HepG2 (cell line): Measurements from ENCODE around the gene GSTP1. TPM values are rescaled to one million over a fixed set of nuclear protein-coding genes. Genes with fewer than 3 reads are reported as not detected.
A peak's percentile ranks its signal among the peaks of the same experiment; 100 is the strongest.

Source experiments
- ATF1 ChIP-seq: IDR thresholded peaks from 2 replicates; pipeline ENCODE4 v1.6.1; 2016; ENCODE audit warnings: mild to moderate bottlenecking, control low read depth
- FOSL1 ChIP-seq: sonication (generic); formaldehyde crosslinking; IDR thresholded peaks from 2 replicates; pipeline ENCODE4 v1.9.0; 2021; ENCODE audit warnings: missing genetic modification reagents, borderline replicate concordance
- JUND ChIP-seq: sonication (generic); formaldehyde crosslinking; IDR thresholded peaks from 2 replicates; pipeline ENCODE4 v1.8.0; 2022; ENCODE audit warnings: mild to moderate bottlenecking, missing genetic modification reagents
- NFE2 ChIP-seq: sonication (generic); formaldehyde crosslinking; IDR thresholded peaks from 2 replicates; pipeline ENCODE4 v1.4.0; 2020; ENCODE audit warnings: missing genetic modification reagents
- RBFOX2 ChIP-seq: fragments of 200-400 bp; formaldehyde crosslinking; IDR thresholded peaks from 2 replicates; pipeline ENCODE4 v1.6.1; 2017; ENCODE audit warnings: low read depth, mild to moderate bottlenecking, low read length
- RXRB ChIP-seq: IDR thresholded peaks from 2 replicates; pipeline ENCODE4 v1.6.1; 2016; ENCODE audit warnings: borderline replicate concordance, missing genetic modification reagents, missing compliant biosample characterization
- SMAD1 ChIP-seq: sonication (generic); formaldehyde crosslinking; IDR thresholded peaks from 2 replicates; pipeline ENCODE4 v1.4.0; 2020; ENCODE audit warnings: missing genetic modification reagents, low read depth, mild to moderate bottlenecking, borderline replicate concordance
- TAF15 ChIP-seq: fragments of 200-400 bp; formaldehyde crosslinking; IDR thresholded peaks from one replicate; pipeline ENCODE4 v1.6.1; 2018; ENCODE audit warnings: mild to moderate bottlenecking, low read depth, low read length; ENCODE audit not compliant: poor library complexity, severe bottlenecking
- ZFY ChIP-seq: sonication (generic); formaldehyde crosslinking; IDR thresholded peaks from 2 replicates; pipeline ENCODE4 v1.4.0; 2020; ENCODE audit warnings: missing genetic modification reagents
- ZMYM2 ChIP-seq: sonication (generic); formaldehyde crosslinking; IDR thresholded peaks from 2 replicates; pipeline ENCODE4 v1.8.0; 2022; ENCODE audit warnings: mild to moderate bottlenecking, missing genetic modification reagents
- ZNF180 ChIP-seq: sonication (generic); formaldehyde crosslinking; IDR thresholded peaks from 2 replicates; pipeline ENCODE4 v1.4.0; 2020; ENCODE audit warnings: low read depth, missing genetic modification reagents, borderline replicate concordance
- ZNF383 ChIP-seq: sonication (generic); formaldehyde crosslinking; IDR thresholded peaks from 2 replicates; pipeline ENCODE4 v1.4.0; 2020; ENCODE audit warnings: missing genetic modification reagents, mild to moderate bottlenecking, borderline replicate concordance
- ZNF547 ChIP-seq: sonication (generic); formaldehyde crosslinking; IDR thresholded peaks from 2 replicates; pipeline ENCODE4 v1.5.1; 2020; ENCODE audit warnings: mild to moderate bottlenecking, missing genetic modification reagents
- polyA plus RNA-seq, 8 experiments: library from polyadenylated mRNA; depleted of rRNA in 3 of 8; stranded (reverse) in 7 of 8; unstranded in 1 of 8; fragments of >200 nt; fragmentation: Illumina TruSeq in 4 of 8; extraction: Trizol in 4 of 8; gene quantifications; 2 replicates each; pipeline versions ENCODE4 v1.2.1 to v1.2.3, GENCODE V29; 2011 to 2016; ENCODE audit warnings: low read depth in 4 of 8, missing spikeins in 1 of 8, mixed read lengths in 1 of 8; ENCODE audit not compliant: insufficient read depth in 1 of 8
- total RNA-seq, 5 experiments: library from RNA; depleted of rRNA; stranded (reverse); fragments of >200 nt; fragmentation: Illumina TruSeq; extraction: Trizol; gene quantifications; 2 replicates each; pipeline ENCODE4 v1.2.3, GENCODE V29; 2016; ENCODE audit warnings: low read depth in 1 of 5
- TF ChIP-seq, protein P1 (sequence below): sonication (generic); formaldehyde crosslinking; IDR thresholded peaks from 2 replicates; pipeline ENCODE4 v1.5.1; 2020; ENCODE audit warnings: missing genetic modification reagents, mild to moderate bottlenecking, borderline replicate concordance
- TF ChIP-seq, protein P2 (sequence below): sonication (generic); formaldehyde crosslinking; IDR thresholded peaks from 2 replicates; pipeline ENCODE4 v1.4.0; 2020; ENCODE audit warnings: missing genetic modification reagents
- TF ChIP-seq, protein P3 (sequence below): sonication (generic); formaldehyde crosslinking; IDR thresholded peaks from 2 replicates; pipeline ENCODE4 v1.9.0; 2021; ENCODE audit warnings: missing genetic modification reagents, borderline replicate concordance
- TF ChIP-seq, protein P4 (sequence below): sonication (generic); formaldehyde crosslinking; IDR thresholded peaks from 2 replicates; pipeline ENCODE4 v1.4.0; 2020; ENCODE audit warnings: missing genetic modification reagents
- TF ChIP-seq, protein P5 (sequence below): sonication (generic); formaldehyde crosslinking; IDR thresholded peaks from 2 replicates; pipeline ENCODE4 v1.5.1; 2020; ENCODE audit warnings: mild to moderate bottlenecking, missing genetic modification reagents, borderline replicate concordance
- TF ChIP-seq, protein P6 (sequence below): sonication (generic); formaldehyde crosslinking; IDR thresholded peaks from 2 replicates; pipeline ENCODE4 v1.4.0; 2020; ENCODE audit warnings: mild to moderate bottlenecking, low read depth, missing genetic modification reagents

Gene GSTP1
- total and polyA plus RNA-seq, 2 of the 13 experiments (the other 11 are each of a cell fraction or from before 2014, with no cell fraction given): not detected

DNA sequence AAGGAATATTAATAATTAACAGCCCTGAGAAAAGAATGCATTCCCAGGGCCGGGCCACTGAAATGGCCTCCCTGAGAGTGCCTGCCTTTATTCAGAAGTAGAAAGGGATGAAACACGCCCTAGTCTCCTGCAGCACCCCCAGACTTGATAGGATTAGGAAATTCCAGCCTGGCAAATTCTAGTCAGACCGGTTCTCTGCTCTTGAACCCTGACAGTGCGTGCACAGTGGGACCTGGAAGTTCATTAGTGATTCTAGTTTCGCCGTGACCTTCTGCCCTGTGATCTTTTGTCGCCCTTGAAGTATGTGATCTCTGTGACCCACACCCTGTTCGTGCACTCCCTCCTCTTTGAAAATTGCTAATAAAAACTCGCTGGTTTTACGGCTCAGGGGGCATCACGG lies 2.1 kb upstream of the GSTP1 start (continued):
- TF ChIP-seq NFE2 (no peak), ZNF547 (CRISPR knock-in tag) (no peak), ATF1 (CRISPR knock-in tag) (no peak), SMAD1 (CRISPR knock-in tag) (no peak), TAF15 (no peak), ZNF383 (CRISPR knock-in tag) (no peak), ZFY (no peak), FOSL1 (CRISPR knock-in tag) (no peak), ZNF180 (CRISPR knock-in tag) (no peak), ZMYM2 (CRISPR knock-in tag) (no peak), RXRB (CRISPR knock-in tag) (peak; percentile 79), RBFOX2 (no peak), JUND (no peak)
- TF ChIP-seq, protein P1, sequence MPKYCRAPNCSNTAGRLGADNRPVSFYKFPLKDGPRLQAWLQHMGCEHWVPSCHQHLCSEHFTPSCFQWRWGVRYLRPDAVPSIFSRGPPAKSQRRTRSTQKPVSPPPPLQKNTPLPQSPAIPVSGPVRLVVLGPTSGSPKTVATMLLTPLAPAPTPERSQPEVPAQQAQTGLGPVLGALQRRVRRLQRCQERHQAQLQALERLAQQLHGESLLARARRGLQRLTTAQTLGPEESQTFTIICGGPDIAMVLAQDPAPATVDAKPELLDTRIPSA (CRISPR knock-in tag): no peak
- TF ChIP-seq, protein P2, sequence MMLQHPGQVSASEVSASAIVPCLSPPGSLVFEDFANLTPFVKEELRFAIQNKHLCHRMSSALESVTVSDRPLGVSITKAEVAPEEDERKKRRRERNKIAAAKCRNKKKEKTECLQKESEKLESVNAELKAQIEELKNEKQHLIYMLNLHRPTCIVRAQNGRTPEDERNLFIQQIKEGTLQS (CRISPR knock-in tag): no peak
- TF ChIP-seq, protein P3, sequence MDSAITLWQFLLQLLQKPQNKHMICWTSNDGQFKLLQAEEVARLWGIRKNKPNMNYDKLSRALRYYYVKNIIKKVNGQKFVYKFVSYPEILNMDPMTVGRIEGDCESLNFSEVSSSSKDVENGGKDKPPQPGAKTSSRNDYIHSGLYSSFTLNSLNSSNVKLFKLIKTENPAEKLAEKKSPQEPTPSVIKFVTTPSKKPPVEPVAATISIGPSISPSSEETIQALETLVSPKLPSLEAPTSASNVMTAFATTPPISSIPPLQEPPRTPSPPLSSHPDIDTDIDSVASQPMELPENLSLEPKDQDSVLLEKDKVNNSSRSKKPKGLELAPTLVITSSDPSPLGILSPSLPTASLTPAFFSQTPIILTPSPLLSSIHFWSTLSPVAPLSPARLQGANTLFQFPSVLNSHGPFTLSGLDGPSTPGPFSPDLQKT (CRISPR knock-in tag): no peak
- TF ChIP-seq, protein P4, sequence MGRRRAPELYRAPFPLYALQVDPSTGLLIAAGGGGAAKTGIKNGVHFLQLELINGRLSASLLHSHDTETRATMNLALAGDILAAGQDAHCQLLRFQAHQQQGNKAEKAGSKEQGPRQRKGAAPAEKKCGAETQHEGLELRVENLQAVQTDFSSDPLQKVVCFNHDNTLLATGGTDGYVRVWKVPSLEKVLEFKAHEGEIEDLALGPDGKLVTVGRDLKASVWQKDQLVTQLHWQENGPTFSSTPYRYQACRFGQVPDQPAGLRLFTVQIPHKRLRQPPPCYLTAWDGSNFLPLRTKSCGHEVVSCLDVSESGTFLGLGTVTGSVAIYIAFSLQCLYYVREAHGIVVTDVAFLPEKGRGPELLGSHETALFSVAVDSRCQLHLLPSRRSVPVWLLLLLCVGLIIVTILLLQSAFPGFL (CRISPR knock-in tag): no peak
- TF ChIP-seq, protein P5, sequence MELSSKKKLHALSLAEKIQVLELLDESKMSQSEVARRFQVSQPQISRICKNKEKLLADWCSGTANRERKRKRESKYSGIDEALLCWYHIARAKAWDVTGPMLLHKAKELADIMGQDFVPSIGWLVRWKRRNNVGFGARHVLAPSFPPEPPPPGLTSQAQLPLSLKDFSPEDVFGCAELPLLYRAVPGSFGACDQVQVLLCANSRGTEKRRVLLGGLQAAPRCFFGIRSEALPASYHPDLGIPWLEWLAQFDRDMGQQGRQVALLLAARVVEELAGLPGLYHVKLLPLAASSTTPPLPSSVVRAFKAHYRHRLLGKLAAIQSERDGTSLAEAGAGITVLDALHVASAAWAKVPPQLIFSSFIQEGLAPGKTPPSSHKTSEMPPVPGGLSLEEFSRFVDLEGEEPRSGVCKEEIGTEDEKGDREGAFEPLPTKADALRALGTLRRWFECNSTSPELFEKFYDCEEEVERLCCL (CRISPR knock-in tag): no peak
- TF ChIP-seq, protein P6, sequence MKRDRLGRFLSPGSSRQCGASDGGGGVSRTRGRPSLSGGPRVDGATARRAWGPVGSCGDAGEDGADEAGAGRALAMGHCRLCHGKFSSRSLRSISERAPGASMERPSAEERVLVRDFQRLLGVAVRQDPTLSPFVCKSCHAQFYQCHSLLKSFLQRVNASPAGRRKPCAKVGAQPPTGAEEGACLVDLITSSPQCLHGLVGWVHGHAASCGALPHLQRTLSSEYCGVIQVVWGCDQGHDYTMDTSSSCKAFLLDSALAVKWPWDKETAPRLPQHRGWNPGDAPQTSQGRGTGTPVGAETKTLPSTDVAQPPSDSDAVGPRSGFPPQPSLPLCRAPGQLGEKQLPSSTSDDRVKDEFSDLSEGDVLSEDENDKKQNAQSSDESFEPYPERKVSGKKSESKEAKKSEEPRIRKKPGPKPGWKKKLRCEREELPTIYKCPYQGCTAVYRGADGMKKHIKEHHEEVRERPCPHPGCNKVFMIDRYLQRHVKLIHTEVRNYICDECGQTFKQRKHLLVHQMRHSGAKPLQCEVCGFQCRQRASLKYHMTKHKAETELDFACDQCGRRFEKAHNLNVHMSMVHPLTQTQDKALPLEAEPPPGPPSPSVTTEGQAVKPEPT (CRISPR knock-in tag): no peak
